T-helper 1 cell (primary cell): Measurements from ENCODE around the gene FDXACB1.
"Not testable (repeated sequence)": the region's sequence is repeated elsewhere in the genome, so short reads cannot be mapped to it uniquely, and the experiment has no call there.

Experiments
- DNase-seq, 5 donors: peaks; one replicate each; pipeline ENCODE4 v3.0.0-alpha.2; 2012 to 2020

The FDXACB1 gene

DNA sequence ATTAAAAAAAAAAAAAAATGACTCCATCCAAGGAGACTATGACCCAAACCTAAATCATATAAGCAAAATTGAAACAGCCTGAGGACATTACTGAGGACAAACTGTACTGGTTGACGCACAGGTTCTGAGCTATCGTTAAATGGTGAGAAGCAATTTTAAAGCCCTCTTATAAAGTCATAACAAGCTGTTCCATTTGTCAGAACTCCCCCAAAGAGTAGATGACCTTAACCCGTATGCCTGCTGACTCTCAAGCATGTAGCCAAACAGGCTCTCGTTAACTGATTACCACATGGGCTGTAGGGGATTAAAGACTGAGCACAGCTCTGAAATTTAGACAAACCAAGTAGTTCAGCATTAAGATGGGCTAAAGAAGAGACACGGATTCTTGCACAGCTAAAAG is 30.4 kb upstream of the FDXACB1 start:
- no peak for DNase-seq

- DNase-seq, result no peak
Observed at GRCh38 chr11:111908639-111909305, 29.8 kb upstream of the FDXACB1 start.

GRCh38 chr11:111906680-111907079 is 27.7 kb upstream of the FDXACB1 start:
- DNase-seq, result no peak

DNA sequence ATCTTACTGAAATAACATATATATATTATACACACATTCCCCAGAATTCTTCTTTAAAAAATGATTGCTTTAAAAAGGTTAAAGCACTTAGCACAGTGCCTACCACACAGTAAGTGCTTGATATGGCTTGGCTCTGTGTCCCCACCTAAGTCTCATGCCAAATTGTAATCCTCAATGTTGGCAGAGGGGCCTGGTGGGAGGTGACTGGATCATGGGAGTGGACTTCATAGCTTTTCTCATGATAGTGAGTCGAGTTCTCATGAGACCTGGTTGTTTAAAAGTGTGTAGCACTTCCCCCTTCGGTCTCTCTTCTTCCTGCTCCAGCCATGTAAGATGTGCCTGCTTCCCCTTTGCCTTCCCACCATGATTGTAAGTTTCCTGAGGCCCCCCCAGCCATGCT is 26.4 kb upstream of the FDXACB1 start:
- DNase-seq, result no peak

DNA sequence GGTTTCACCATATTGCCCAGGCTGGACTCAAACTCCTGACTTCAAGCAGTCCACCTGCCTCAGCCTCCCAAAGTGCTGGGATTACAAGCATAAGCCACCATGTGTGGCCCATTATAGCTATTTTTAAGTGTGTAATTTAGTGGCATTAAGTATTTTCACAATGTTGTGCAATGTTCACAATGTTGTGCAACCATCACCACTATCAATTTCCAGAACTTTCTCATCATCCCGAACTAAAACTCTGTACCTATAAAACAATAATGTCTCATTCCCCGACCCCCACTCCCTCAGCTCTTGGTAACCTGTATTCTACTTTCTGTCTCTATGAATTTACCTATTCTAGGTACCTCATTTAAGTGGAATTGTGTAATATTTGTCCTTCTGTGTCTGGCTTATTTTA is 7.9 kb upstream of the FDXACB1 start:
- DNase-seq, result no peak

DNA sequence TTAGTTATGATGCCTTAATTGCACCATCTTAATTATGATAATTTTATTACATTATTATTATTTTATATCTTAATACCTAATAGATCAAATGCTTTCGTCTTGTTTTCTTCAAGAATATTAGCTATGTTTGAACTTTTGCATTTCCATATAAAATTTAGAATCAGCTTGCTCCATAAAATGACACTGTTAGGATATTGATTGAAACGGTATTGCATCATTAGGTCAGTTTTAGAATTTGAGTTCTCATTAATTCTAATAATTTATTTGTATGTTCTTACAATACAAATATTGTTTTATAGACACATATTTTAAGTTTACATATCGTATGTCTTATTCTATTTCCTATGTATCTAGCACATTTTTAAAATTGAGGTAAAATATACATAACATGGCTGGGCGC is 7.1 kb upstream of the FDXACB1 start:
- DNase-seq, result no peak

GRCh38 chr11:111885053-111885452 is 6.1 kb upstream of the FDXACB1 start:
- not testable (repeated sequence) for DNase-seq

DNA sequence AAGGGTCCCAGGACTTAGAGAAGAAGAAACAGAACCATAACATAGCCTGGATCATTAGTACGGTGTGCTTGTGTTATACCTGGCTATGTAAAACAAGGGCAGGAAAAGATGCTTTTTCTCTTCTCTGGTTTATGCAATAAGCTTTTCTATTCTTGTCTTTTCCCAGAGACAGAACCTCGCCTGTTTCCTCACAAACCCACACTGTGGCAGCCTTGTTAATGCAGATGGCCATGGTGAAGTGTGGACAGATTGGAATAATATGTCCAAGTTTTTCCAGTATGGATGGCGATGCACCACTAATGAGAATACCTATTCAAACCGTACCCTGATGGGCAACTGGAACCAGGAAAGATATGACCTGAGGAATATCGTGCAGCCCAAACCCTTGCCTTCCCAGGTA is 3.2 kb upstream of the FDXACB1 start:
- no peak for DNase-seq

DNA sequence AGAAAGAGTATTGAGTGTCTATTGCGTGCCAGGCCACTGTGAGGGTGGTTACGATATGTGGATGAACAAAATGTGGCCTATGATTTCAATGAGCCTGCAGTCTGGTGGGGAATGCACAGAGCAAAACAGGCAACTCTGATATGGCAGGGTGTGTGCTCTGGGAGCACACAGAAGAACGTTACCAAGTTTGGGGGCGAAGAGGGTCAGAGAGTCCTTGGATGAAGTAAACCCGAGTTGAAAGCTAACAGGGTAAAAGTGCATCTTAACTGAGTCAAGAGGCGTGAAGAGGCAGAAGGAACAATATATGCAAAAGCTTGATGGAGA is 634 bp upstream of the FDXACB1 start:
- DNase-seq, result no peak

DNA sequence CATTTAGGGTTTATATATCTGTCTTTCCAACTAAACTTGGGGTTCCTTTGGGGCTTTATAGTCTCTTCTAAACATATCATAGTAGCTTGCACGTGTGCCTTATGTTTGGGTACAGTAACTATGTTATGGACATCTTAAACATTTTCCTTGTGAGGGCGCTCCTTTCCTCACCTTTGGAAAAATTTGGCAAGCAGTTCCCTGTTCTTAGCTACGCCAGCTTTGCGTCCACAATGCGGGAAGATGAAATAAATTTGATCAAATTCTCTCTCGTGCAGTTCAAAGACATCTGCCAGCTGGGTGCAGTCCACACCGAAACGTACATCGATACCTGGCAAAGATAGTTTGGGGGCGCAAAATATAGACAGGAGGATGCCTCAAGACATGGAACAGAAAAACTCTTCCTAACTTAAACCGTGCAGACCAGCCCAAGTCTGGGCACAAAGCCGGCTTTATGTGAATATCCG is 548 bp downstream of the FDXACB1 start:
- DNase-seq, result no peak

DNA sequence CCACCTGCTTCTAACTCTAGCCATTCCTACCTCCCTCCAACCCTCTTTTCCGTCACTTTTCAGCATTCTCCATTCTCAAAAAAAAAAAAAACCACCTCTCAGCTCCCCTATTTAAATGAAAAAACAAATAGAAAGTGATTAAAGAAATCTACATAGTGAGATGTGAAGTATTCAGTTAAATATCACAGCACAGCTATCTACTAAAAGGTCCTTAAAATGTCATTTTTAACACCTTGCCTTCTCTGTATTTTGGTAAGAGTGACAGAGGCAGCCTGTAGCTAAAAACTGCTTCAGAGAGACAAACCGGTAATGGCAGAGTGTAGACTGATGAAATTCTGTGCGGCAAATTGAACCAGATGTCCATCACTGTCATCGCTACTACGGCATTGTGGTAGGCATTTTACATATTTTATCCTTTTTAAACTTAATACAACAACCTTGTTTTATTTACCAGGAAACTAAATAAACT is 7.2 kb downstream of the FDXACB1 start:
- no peak for DNase-seq

DNA sequence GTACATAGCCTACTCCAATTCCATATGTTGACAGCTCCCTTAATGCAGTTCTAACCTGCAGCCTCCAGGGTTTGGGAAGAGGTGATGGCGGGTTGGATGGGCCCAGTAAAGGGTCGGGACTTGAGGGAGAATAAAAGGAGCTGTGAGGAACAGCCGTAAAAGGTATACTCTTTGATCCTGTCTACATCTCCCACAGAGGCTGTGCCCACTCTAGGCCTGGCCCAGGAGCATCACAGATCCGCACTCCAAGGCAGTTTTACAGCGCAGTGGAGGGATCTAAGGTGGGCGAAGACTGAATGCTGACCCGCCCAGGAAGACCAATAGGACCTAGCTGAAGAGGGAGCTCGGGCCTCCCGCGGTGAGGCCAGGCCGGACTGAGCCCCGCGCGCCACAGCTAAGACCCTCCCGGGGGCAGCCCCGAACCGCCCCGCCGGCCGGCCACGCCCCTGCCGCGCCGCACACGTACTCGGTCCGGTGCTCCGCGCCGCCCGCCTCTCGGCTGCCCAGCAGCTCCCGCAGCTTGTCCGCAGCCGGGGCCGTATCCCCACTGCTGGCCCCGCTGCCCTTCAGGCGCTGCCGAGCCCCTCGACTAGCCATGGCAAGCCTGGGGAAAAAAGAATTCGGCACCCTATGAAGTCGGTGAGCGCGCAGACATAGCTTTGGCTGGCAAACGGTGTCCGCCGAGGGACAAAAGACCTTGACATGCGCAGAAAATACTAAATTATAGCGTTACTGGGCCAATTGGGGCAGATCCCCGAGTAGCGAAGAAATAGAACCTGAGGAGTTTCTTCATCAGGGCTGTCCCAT is 7.9 kb downstream of the FDXACB1 start, which contains the start of gene ALG9:
TSS of gene ALG9 (minus strand) at position 696 of the 807 bp plus-strand sequence. CDS start at position 597, 99 bp downstream.
- DNase-seq, result peak; percentile 66 to 90 (median 78)

DNA sequence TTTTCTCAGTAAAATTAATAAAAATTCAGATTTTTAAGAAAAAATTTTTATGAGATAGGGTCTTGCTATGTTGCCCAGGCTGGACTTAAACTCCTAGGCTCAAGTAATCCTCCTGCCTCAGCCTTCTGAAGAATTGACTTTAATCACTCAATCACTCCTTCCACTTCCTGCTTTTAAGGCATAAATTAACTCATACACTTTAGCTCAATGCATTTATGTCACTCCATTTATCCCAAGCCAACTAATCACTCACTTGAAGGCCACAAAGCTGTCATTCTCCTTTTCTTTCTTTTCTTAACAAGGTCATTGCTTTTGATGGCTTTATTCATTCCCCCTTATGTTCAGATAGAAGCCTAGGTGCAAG is 8.5 kb downstream of the FDXACB1 start:
- DNase-seq, result no peak

- no peak for DNase-seq
Observed at GRCh38 chr11:111870113-111870512, 8.9 kb downstream of the FDXACB1 start.

GRCh38 chr11:111860257-111860656 is 18.7 kb downstream of the FDXACB1 start:
- no peak for DNase-seq

DNA sequence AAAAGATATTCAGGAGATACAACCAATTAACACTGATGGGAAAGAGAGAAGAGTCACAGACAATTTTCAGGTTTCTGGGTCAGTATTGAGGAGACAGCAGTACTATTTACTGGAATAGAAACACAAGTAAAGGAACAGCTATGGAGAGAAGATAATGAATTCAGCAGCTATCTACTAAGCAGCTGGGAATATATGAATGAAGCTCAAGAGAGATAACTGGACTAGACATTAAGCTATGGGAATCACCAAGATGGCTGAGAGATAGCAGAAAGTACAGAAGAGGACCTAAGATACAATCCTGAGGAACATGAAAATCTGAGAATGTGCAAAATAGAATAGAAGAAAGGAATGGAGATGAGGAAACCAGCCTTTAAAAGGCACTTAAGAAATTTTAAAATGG is 23.5 kb downstream of the FDXACB1 start:
- DNase-seq, result no peak

GRCh38 chr11:111852103-111852502 is 26.9 kb downstream of the FDXACB1 start:
- no peak for DNase-seq

- no peak for DNase-seq
Observed at GRCh38 chr11:111851636-111852035, 27.3 kb downstream of the FDXACB1 start.

GRCh38 chr11:111851067-111851466 is 27.9 kb downstream of the FDXACB1 start:
- DNase-seq, result no peak

GRCh38 chr11:111849631-111850030 is 29.3 kb downstream of the FDXACB1 start:
- DNase-seq, result no peak

GRCh38 chr11:111846636-111847035 is 32.3 kb downstream of the FDXACB1 start:
- DNase-seq, result no peak

GRCh38 chr11:111846063-111846462 is 32.9 kb downstream of the FDXACB1 start:
- DNase-seq, result no peak

DNA sequence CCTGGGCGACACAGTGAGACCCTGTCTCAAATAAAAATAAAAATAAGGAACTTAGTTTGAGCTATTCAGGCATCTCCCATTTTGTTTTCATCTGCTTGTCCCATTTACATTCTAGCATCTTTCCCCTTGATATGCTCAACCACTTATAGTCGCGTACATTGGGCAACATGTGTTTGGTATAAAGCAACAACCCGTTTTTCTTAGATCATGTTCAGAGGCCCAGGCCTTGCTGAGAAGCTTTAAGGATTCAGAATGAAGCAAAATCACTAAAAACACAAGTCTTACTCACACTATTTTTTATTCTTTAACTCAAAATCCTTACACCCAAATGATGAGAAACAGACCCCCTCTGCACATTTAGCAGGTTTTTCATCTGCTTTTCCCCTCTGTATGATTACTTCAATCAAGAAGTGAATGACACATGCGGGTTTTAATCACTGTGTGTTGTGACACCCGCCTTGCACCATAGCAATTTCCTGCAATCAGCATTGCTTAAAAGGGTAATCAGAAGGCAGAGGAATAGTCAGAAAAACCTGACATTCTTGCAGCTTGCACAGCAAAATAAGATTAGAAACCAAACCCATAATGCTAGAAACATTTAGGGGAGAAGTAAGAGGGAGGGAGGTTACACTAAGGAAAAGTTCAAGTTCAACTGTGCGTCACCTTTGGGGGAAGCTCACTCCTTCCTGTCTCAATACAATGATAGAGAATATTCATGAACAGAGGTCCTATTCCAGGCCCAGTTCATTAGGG is 33.5 kb downstream of the FDXACB1 start:
- no peak for DNase-seq

- DNase-seq, result no peak
Observed at GRCh38 chr11:111843661-111844060, 35.3 kb downstream of the FDXACB1 start.
